GM19035 (cell line): ENCODE data around the gene ADCY6.
A peak's percentile ranks its signal among the peaks of the same experiment; 100 is the strongest.

ENCODE experiments used
- ATAC-seq: cut with Tn5 transposase; IDR thresholded peaks from one replicate; pipeline ENCODE4 v1.9.1; 2021; ENCODE audit not compliant: unreplicated experiment

The ADCY6 gene

GRCh38 chr12:48788854-48789775 is at the start of gene ADCY6:
Gene ADCY6, minus strand, starts transcription at chr12:48789089. Its CDS starts 5,655 bp downstream, at chr12:48783434.
- ATAC-seq = no peak

GRCh38 chr12:48838048-48838447 is 49.2 kb upstream of the ADCY6 start:
- ATAC-seq = no peak

- ATAC-seq = no peak
Observed at GRCh38 chr12:48832321-48833060, 43.6 kb upstream of the ADCY6 start.

GRCh38 chr12:48831257-48831656 is 42.4 kb upstream of the ADCY6 start:
- no peak for ATAC-seq

- ATAC-seq = no peak
Observed at GRCh38 chr12:48828841-48829575, 40.1 kb upstream of the ADCY6 start.

- no peak for ATAC-seq
Observed at GRCh38 chr12:48828293-48828692, 39.4 kb upstream of the ADCY6 start.

- no peak for ATAC-seq
Observed at GRCh38 chr12:48827513-48828096, 38.7 kb upstream of the ADCY6 start.

DNA sequence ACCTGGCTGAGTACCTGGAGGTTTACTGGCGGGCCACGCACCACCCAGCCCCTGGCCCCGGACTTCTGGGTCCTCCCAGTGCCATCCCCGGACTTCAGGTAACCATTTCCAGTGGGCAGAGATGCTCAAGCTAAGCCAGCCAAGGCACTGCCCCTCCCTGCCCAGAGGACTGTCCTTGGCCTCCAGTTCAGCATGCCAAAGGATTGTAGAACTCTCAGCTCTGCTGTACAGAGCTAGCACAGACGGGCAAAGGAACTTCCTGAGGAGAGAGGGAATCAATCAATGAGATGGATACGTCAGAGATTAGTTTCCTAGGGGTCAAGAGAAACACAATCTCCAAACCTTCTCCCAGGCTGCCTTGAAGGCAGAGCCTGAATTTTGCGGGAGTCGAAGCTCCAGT is 38.1 kb upstream of the ADCY6 start:
- ATAC-seq = no peak

DNA sequence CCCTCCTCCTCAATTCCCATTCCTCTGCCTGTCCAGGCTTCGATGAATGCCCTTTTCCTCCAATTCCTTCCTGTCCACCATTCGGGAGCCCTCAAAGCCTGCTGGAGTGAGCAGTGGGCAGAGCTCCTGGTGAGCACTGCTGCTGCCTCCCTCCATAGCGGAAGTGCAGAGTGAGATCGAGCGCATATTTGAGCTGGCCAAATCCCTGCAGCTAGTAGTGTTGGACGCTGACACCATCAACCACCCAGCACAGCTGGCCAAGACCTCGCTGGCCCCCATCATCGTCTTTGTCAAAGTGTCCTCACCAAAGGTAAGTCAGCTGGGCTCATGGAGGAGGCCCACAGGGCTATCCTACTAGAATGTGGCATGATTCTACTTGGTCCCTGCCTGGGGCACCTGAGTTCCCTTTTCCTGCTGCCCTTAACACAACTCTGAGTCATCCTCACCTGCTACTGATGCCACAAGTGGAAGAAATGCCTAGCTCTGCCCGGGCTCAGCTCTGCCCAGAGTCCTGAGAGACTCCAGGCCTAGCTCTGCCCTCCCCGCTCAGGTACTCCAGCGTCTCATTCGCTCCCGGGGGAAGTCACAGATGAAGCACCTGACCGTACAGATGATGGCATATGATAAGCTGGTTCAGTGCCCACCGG is 37.4 kb upstream of the ADCY6 start:
- ATAC-seq = no peak

- ATAC-seq = no peak
Observed at GRCh38 chr12:48824905-48825304, 36.0 kb upstream of the ADCY6 start.

DNA sequence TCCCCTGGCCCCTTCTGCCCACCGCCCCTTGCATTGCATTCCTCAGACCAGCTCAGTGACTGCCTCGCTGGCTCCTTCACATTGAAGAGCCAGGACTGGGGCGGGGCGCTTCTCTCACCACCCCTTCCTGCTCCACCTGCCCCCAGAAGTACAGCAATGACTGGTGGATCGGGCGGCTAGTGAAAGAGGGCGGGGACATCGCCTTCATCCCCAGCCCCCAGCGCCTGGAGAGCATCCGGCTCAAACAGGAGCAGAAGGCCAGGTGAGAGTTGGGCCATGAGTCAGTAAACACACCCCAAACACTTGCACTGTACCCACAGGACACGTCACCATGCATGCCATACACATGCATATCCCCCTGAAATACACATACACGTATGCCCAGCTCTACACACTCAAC is 35.2 kb upstream of the ADCY6 start:
- ATAC-seq = no peak

DNA sequence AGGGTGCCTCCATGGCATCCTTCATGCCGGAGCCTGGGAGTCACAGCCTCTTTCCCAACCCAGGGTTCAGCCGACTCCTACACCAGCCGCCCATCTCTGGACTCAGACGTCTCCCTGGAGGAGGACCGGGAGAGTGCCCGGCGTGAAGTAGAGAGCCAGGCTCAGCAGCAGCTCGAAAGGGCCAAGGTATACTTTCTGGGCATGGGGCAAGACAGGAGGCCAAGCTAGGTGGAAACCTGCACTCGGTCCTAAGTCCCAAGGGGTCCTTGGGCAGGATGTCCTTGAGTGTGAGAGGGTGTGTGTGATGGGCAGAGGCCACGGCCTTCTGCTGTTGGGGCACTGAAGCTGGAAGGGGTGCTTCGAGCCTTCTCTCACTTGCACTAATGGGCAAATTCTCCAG is 34.4 kb upstream of the ADCY6 start:
- no peak for ATAC-seq

GRCh38 chr12:48822711-48823110 is 33.8 kb upstream of the ADCY6 start:
- no peak for ATAC-seq

DNA sequence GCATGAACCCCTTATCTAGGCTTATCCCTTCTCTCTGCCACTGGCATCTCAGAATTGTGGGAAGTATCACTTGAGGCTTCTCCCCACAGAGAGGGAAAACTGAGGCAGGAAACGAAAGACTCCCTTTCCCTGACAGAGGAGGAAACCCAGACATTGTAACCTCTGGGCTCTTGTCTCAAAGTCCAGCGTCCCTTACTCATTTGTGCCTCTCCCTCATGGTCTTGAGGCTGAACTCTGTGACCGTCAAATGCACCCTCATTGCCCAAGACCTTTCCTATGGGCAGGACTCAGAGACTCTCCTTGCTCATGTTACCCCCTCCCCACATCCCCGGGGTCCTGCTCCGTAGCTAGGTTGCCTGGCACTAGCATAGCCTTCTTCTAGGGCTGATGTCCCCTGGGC is 33.2 kb upstream of the ADCY6 start:
- ATAC-seq = no peak

- no peak for ATAC-seq
Observed at GRCh38 chr12:48819986-48820725, 31.3 kb upstream of the ADCY6 start.

DNA sequence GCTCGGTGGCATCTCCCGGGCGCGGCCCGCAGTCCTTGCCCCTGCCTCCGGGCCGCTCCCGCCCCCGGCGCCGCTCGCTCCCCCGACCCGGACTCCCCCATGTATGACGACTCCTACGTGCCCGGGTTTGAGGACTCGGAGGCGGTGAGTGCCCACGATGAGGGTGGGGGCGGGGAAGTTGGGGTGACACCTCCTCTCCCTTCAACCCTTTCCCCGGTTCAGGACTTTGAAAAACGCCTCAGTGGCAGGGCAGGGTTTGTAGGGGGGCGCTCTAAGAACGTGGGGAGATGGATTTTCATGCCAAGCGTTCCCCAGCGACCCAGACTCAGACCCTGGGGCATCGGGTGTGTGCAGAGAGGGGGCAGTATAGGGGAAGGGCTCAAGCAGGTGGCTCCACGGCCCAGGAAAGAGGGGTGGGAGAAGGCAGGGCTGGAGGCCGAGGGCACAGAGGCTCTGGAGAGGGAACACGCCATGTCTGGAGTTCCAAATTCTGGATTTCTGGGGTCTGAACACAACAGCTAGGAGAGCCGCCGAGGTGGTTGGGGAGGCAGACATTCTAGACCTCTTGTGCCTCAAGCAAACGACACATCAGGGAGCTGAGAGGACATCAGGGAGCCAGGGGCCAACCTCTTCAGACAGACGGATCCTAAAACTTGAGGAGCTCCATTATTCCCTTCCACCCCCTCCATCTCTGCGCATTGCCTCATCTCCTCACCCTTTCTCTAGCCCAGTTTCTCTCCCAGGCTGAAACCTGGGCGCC is 30.1 kb upstream of the ADCY6 start:
- no peak for ATAC-seq

DNA sequence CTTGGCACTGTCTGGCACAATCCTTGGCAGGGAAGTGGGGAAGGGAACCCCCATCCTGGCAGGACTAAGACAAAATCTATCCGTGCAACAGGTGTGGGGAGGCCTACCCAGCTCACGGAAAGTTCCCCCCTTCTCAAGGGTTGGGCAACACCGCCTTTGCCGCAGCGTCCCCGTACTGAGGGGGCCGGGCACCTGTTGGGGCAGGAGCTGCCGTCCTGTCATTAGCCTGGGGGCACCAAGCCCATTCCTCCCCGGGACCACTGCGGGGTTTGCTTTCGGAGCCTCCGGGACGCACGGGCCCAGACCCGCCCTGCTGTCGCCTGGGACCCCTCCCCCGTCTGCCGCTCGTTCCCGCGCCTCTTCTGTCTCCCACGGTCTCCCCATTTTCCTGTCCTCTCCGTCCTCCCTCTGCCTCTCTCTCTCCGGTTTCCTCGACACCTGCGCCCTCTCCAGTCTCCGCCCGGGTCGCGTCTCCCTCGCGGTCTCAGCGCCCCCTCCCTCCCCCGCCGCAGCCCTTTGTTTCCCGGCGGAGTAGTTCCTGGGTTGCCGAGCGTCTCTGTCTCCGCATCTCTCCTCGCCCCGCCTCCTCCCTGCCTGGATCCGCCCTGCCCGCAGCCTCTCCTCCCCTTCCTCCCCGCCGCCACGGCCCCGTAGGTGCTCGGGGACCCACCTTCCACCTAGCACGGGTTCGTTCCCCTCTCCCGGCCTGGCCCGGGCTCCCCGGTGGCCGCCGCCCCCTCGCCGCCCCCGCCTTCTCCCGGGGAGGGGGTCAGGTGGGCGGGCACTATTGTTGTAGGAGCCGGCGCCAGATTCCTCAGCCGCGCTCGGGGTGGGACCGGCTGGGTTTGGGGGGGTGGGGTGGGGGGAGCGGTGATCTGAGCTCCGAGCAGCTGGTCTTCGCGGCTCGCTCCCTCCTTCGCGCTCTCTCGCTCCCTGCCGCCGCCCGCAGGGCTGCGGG is 29.3 kb upstream of the ADCY6 start, which contains the start of gene CACNB3:
Gene CACNB3 (plus strand): TSS at position 624 of the 958 bp plus-strand sequence. CDS start 434 bp downstream, outside the sequence.
- peak; percentile 36 for ATAC-seq
